ENCODE data around the gene CD300A. TPM values are rescaled to one million over a fixed set of nuclear protein-coding genes. Genes with fewer than 3 reads are reported as not detected.
A peak's percentile ranks its signal among the peaks of the same experiment; 100 is the strongest.

CD300A gene
- 1.9 TPM for total RNA-seq
- long read RNA-seq, partial matches to known transcripts, result 0 of 2 reads
- long read RNA-seq, other reads (novel, unspliced or antisense), result 0 of 2 reads

- intact Hi-C loops (cut with micrococcal nuclease), result no loop called here
- DNase-seq (peak; percentile 62), ATAC-seq (peak; percentile 51)
These were observed at the start of gene CD300A for GRCh38 chr17:74466111-74466827. TSS of gene CD300A (plus strand) at chr17:74466634. CDS start at chr17:74466704, 70 bp downstream.

- no peak for ATAC-seq
- DNase-seq, result no peak
- intact Hi-C loops (cut with micrococcal nuclease), result no loop called here
These were observed 49.0 kb upstream of the CD300A start for GRCh38 chr17:74417178-74418045.

DNA sequence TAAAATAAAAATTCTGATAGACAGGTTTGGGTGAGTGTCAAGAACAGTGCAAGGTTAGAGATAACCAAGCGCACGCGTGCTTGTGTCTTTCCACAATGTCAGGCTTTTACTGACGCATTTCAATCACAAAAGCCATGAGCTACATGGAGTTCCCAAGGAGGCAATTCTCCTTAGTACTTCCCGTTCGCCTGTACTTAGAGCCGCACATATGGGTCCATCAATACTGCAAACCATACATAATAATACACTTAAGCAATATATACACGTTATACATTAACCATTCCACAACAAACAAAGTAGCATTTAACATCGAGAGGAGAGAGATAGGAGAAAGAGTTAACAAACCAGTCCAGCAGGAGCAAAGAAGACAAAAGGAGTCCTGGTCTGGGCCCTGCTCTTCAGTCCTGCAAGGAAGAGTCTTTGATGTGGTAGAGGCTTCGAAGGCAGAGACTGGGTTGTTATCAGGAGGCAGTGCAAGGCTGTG is 46.5 kb upstream of the CD300A start:
- DNase-seq, result no peak
- no peak for ATAC-seq
- intact Hi-C loops (cut with micrococcal nuclease), result no loop called here

GRCh38 chr17:74424117-74424516 is 42.3 kb upstream of the CD300A start:
- intact Hi-C loops (cut with micrococcal nuclease), result no loop called here
- ATAC-seq, result no peak

GRCh38 chr17:74424657-74425056 is 41.8 kb upstream of the CD300A start:
- ATAC-seq (peak; percentile 88), DNase-seq (peak; percentile 80)
- intact Hi-C loops (cut with micrococcal nuclease), result no loop called here

More at GRCh38 chr17:74424117-74424516, 42.3 kb upstream of the CD300A start:
- no peak for DNase-seq

DNA sequence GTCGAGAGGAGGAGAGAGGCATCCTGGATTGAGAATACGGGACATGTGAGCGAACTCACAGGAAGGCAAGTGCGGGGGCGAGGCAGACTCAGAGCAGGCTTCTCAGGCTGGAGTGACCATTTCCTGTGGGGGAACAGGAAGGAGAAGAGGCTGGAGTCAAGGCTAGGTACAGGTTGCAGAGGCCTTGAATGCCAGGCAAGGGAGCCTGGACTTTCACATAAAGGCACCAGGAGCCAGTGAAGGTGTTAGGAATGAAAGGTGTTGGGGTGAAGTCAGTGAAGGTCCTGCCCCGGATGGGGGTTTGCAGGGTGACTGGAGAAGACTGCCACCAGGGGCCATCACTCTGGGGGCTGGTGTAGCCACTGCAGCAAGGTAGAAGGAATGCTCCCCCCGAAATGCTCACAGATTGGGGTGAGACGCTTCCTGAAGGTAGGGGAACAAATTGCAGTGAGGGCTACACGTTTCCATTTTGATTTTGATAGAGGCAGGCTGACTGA is 39.8 kb upstream of the CD300A start:
- intact Hi-C loops (cut with micrococcal nuclease), result no loop called here
- no peak for ATAC-seq
- DNase-seq, result no peak

DNA sequence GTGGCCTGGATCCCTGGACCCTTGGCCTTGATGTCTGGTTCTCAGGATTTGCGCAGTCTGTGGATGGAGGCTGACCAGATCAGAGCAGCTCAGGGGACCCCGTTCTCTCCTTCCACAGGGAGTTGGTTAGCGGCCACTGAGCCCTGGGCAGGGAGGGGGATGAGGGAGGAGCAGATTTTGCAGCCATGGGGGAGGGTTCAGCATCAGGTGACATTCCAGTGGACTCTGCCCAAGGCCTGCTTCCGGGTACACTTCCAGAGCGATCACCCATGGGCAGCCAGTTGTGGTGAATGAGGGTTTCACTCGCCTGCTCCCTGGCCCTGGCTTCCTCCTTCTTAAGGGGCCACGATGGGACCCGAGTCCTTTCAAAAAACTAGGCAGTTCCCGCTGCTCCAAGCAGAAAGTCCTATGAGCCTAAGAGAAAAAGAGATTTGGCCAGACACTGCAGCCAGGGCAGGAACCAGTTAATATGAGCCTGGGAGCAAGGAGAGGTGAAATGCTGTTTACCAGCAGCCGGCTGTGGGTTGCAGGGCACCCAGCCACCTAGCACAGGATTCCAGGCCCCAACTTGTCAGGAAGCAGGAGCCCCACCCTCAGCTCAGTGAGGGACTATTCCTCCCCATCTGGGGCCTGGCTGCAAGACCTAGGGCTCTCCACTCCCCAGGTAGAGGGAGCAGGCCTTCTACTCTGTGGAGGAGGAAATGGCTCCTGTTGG is 39.2 kb upstream of the CD300A start:
- ATAC-seq (peak; percentile 25), DNase-seq (peak; percentile 58)
- intact Hi-C loops (cut with micrococcal nuclease), result no loop called here

DNA sequence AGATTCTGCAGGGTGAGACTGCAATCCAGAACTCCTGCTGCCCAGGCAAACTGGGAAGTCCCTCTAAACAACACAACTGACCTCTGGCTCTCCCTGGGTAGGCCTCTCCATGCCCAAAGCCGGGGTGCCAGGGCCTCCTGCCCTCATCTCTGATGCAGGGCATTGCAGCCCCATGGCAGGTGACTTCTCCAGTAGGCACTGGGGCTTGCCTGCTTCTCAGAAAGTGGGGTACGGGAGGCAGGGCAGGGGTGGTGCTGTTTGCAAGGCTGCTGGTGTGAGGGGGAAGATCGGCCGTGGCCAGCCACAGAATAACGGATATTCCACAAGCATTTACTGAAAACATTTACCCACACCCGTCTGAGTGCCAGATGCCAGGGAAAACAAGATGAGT is 38.7 kb upstream of the CD300A start:
- no peak for ATAC-seq
- intact Hi-C loops (cut with micrococcal nuclease), result no loop called here
- DNase-seq, result no peak

DNA sequence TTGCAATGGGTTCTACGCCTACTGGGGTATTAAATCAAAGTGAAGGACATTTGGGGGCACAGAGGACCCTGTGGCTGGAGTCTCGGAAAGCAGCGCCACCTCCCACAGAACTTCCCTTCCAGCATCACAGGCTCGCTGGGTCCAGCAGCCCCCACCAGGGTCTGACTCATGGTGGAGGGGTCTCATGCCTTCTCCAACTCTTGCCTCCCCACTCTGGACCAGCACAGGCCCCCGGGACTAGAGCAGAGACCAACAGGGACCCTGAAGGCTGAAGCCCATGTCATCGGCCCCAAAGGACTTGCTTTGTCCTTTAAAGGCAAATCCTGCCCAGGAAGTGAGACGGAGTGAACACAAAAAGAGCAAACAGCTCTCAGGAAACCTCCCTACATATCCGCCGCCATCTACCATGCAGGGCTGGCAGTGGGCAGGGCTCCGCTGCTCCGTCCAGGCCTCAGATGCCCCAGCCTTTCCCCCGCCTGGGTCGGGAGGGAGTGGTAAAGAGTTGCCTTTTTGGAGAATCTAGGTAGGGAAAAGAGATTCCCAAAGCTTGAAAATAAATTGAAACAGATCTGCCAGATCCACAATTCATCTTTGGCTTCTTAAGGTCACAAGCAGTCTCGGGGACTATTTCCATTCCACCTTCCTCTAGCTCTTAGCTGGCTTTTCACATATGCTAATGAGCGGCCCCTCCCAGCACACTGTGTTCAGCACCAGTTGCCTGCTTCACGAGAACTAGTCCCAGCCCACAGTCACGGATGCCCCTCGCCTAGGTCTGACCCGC is 36.6 kb upstream of the CD300A start:
- intact Hi-C loops (cut with micrococcal nuclease), result no loop called here
- peak; percentile 54 for DNase-seq
- ATAC-seq, result peak; percentile 40

- ATAC-seq (no peak), DNase-seq (no peak)
- intact Hi-C loops (cut with micrococcal nuclease), result no loop called here
These were observed 36.1 kb upstream of the CD300A start for GRCh38 chr17:74430385-74430705.

DNA sequence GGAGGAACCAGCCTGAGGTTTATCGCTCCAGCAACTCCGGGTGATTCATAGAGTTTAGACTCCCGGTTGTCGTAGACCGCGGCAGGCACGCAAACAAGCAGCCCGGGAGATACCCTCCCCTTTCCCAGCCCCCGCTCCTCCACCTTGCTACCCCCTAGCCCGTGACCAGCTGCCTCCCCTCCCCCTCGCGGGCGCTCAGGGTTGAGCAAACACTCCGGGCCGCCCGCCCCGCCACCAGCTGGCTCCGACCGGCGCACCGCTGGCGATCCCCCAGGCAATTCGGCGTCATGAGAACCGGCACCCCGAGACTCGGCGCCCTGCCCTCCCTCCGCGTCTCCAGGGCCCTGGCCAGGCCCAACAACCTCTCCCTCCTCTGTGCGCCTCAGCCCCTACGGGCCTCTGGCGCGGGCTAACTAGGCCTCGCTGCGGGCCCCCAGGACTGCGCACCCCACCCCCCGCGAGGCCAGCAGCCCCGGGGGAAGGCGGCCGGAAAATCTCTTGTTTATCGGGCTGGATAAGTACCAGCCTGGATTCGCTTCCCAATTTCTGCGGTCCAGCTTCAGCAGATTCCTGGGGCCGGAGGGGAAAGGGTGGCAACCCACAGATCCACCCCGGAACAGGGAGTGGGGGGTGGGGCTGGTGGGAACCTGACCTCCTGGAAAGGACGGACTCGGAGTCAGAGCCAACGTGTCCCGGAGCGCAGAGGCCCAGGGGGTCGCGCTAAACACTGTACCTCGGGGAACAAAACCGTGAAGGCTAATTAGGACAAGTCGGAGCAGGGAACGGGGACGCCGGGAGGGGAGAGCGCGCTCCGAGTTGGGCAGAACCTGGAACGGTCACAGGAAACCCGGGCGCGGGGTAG is 35.5 kb upstream of the CD300A start:
- intact Hi-C loops (cut with micrococcal nuclease), result no loop called here
- DNase-seq (peak; percentile 89), ATAC-seq (peak; percentile 75)

DNA sequence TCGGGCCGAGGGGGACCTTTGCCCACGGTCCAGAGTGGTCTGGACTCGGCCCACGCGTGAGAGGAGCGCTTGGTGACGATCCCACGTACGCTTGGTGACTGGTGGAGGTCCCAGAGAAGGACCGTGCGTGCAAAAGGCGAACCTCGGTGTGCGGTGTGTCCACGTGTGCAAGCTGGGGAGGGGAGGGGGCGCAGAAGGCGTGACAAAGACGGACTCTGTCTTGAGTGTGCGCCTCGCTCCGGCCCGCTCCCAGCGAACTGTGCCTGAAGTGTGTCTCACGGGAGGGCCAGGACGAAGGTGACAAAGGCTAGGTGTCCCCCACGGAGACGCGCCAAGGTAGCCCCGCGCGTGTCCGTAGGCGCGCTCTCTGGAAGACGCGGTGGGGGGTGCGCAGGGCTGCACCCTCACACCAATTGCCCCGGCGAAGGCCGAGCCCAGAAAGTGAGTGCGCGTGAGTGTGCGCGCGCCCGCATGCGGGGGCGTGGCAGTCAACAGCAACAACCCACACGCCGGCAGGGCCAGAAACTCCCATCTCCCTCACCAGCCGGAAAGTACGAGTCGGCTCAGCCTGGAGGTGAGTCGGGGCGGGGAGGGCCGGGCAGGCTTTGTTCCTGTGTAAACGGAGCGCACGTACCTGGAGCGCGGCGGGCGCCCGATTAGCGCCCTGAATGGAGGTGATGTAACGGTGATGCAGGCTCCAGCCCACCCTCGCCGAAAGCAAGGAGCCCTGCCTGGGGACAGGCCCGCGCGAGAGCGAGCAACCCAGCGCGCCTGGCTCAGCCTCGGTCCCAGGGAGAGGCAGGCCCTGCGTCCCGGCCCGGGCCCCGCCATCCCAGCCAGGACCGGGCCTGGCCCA is 34.6 kb upstream of the CD300A start, which contains the start of gene GPRC5C:
Gene GPRC5C (plus strand): TSS at position 521 of the 856 bp plus-strand sequence. CDS start 7,689 bp downstream, outside the sequence.
- intact Hi-C loops (cut with micrococcal nuclease), result no loop called here
- ATAC-seq, result peak; percentile 70
- peak; percentile 87 for DNase-seq

DNA sequence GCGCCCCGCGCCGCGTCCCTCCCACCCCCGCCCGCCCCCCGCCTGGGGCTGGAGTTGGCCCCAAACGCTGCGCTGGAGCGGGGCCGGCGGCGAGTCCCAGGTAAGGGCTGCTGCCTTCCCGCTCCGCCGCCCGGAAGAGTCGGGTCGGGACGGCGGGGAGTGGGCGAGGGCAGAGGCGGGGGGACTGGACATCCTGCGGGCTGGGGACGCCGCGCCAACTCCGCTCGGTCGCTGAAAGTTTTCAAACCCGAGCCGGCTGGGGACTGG is 34.1 kb upstream of the CD300A start:
- no peak for ATAC-seq
- intact Hi-C loops (cut with micrococcal nuclease), result no loop called here

GRCh38 chr17:74432766-74433391 is 33.6 kb upstream of the CD300A start:
- intact Hi-C loops (cut with micrococcal nuclease), result no loop called here
- no peak for DNase-seq
- no peak for ATAC-seq

More for the DNA sequence above, 34.1 kb upstream of the CD300A start:
- no peak for DNase-seq

GRCh38 chr17:74433421-74434121 is 32.9 kb upstream of the CD300A start:
- ATAC-seq, result no peak
- peak; percentile 29 for DNase-seq
- intact Hi-C loops (cut with micrococcal nuclease), result no loop called here

DNA sequence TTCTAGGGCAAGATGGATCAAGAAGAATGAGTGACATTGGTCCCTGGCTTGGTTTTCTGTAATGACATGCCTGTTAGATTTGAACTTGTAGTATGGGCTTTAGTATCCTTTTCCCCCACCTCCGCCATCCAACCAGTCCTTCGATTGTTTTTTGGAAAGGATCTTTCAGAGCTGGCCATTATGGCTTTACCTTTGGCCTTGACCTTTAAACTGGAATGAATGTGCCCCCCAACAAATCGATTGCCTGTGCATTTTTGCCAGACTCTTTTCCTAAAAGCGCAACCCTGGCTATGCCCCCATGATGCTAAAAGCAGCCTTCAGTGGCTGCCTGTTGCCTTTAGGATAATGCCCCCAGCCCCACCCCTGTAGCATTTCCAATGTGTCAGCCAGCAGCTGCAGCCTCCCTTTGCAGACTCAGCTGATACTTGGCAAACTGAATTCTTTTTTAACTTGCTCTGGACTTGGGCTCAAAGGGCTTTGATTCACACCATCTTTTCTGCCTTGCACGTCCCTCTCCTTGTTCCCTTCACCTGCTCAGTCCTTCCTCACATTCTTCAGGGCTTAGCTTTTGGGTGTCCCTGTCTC is 30.6 kb upstream of the CD300A start:
- intact Hi-C loops (cut with micrococcal nuclease), result no loop called here
- DNase-seq, result peak; percentile 16
- ATAC-seq, result no peak
